WTC11 (cell line): ENCODE results near the gene H19.

Experiments used
- CTCF ChIP-seq: fragments of 200-600 bp; IDR thresholded peaks from 2 replicates; pipeline ENCODE4 v1.8.0; 2022; ENCODE audit warnings: antibody characterized with exemption
- TEAD1 ChIP-seq: sonication (generic); formaldehyde crosslinking; IDR thresholded peaks from 2 replicates; pipeline ENCODE4 v1.8.0; 2022; ENCODE audit warnings: mild to moderate bottlenecking, missing genetic modification reagents
- ZNF416 ChIP-seq: fragments of 250-450 bp; sonication (Bioruptor Pico); IDR thresholded peaks from 2 replicates; pipeline ENCODE4 v1.9.0; 2021; ENCODE audit warnings: mild to moderate bottlenecking, inconsistent platforms
- TF ChIP-seq, protein P1 (sequence below): sonication (generic); formaldehyde crosslinking; IDR thresholded peaks from 2 replicates; pipeline ENCODE4 v1.8.1; 2023; ENCODE audit warnings: mild to moderate bottlenecking, missing genetic modification reagents, moderate library complexity

GRCh38 chr11:1969035-1969434 is 28.6 kb downstream of the H19 start:
- TF ChIP-seq CTCF (no peak), ZNF416 (CRISPR knock-in tag) (no peak), TEAD1 (no peak)
- TF ChIP-seq, protein P1, sequence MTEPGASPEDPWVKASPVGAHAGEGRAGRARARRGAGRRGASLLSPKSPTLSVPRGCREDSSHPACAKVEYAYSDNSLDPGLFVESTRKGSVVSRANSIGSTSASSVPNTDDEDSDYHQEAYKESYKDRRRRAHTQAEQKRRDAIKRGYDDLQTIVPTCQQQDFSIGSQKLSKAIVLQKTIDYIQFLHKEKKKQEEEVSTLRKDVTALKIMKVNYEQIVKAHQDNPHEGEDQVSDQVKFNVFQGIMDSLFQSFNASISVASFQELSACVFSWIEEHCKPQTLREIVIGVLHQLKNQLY (CRISPR knock-in tag): no peak
